GM12875 (cell line): Measurements from ENCODE around the gene SNX22.

Experiments used
- H3K4me3 ChIP-seq: one replicate; pipeline ENCODE4 v1.5.1; 2011; ENCODE audit warnings: low read depth, low read length, control low read depth
- TF ChIP-seq, protein P1 (sequence below): IDR thresholded peaks from 2 replicates; pipeline ENCODE4 v1.5.1; 2011; ENCODE audit warnings: low read depth, mild to moderate bottlenecking, control low read depth, inconsistent platforms, low read length, moderate library complexity, borderline replicate concordance; ENCODE audit not compliant: insufficient read depth

Gene SNX22

DNA sequence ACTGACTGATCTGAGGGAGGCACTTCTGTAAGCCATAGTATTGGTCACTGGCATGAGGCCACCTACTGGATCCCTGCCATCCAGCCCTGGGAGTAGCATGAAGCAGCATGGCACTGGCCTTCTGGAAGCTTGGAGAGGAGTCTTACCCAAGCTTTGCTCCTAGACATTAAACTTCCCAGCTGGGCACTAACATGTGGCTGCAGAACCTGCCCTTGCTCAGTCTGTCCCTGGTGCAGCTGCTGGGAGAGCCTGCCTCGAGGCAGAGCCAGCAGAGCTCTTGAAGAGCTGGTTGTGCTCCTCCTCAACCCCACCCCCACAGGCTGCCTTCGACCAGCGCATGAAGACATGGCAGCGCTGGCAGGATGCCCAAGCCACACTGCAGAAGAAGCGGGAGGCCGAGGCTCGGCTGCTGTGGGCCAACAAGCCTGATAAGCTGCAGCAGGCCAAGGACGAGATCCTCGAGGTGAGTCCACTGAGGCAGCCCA is 17.1 kb upstream of the SNX22 start:
- TF ChIP-seq, protein P1, sequence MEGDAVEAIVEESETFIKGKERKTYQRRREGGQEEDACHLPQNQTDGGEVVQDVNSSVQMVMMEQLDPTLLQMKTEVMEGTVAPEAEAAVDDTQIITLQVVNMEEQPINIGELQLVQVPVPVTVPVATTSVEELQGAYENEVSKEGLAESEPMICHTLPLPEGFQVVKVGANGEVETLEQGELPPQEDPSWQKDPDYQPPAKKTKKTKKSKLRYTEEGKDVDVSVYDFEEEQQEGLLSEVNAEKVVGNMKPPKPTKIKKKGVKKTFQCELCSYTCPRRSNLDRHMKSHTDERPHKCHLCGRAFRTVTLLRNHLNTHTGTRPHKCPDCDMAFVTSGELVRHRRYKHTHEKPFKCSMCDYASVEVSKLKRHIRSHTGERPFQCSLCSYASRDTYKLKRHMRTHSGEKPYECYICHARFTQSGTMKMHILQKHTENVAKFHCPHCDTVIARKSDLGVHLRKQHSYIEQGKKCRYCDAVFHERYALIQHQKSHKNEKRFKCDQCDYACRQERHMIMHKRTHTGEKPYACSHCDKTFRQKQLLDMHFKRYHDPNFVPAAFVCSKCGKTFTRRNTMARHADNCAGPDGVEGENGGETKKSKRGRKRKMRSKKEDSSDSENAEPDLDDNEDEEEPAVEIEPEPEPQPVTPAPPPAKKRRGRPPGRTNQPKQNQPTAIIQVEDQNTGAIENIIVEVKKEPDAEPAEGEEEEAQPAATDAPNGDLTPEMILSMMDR, result no peak
- H3K4me3 ChIP-seq, result no peak overlapping the region

DNA sequence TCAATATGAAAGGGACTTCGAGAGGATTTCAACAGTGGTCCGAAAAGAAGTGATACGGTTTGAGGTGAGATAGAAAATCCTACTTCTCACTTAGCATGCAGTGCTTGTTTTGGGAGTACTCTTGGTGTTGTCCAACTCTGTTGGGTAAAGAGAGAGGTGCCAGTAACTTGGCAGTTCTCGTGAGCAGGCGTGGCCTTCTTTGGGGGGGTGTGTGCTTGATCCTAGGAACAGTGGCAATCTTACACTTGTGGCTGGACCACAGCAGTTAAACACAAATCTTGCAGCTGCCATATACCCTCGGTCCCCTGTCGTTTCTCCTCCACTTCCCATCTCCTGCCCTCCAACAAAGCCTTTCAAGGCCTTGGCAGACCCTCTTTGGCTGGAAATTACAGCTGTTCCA is 15.2 kb upstream of the SNX22 start:
- H3K4me3 ChIP-seq, result no peak overlapping the region
- TF ChIP-seq, protein P1, result no peak

DNA sequence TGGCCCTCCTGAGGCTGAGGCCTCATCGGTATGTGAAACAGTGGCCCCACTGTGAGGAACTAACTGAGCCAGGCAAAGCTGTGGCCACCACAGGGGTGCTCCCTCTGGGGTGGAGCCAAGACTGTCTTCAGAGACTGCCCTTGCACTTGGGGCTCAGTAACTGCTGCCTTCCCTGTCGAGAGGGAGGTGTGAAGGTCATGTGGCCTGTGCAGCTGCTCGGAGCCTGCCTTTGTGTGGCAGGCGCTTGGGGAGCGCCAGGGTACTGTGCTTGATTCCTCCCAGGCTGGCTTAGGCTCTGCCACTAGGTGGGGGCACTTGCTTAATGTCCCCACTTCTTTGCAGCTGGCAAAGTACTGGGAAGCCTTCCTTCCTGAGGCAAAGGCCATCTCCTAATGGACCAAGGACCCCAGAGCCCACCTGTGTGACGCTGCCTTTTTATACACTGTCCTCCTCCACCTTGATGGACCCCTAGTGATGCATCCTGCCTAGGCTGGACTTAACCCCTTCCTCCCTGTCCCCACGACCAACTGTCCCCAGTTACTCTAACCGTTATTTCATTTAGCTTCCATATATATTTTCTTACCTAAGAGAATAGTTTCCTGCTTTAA is 14.2 kb upstream of the SNX22 start:
- TF ChIP-seq, protein P1, result no peak

DNA sequence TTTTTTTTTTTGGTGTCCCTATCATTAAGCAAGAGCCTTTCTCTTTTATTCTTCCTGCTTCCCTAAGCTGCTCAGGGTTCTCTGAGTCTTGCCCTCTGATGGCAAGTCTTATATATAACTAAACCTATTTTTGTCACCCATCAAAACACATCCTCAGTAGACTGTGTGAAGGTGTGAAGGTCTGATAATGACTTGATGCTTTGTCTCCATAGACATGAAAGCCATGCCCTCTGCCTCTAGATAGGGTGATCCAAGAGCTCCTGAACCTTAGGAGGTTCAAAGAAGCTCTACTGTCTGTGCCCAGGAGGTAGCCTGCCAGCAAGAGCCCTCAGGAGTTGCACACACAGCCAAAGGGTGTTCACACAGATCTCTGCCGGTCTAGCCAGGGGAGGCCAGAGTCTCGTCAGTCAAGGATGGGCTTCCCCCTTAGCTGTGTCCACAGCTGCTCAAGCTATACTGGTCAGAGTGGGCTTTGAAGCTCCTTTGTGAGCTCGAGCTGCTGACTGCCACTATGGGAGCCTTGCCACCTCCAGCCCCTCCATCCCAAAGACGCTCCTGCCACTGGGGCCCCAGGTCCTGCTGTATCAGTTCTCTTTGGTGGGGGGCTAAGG is 13.1 kb upstream of the SNX22 start:
- H3K4me3 ChIP-seq, result no peak overlapping the region
- TF ChIP-seq, protein P1, result no peak

More for the DNA sequence above, 14.2 kb upstream of the SNX22 start:
- no peak overlapping the region for H3K4me3 ChIP-seq

DNA sequence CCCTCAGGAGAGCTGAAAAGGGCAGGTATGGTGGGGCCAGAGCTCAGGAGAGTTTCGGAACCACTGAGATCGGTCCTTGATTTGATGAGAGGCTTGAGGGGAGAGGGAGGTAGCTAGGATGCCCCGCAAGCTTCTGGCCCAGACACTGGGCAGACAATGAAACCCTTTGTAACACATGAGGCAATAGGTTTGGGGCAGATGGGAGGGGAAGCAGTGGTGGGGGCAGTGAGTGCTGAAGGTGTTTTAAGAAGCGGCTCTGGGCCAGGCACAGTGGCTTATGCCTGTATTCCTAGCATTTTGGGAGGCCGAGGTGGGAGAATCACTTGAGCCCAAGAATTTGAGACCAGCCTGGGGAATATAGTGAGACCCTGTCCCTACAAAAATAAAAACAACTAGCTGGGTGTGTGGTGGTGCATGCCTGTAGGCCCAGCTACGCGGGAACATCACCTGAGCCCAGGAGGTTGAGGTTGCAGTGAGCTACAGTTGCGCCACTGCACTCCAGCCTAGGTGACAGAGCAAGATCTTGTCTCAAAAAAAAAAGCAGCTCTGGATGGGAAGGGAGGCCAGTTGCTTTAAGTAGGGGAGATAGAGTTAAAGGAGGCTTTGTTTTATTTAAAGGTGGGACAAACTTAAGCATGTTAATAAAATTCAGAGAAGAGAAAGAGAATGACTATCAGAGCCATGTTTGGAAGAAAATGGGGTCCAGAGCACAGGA is 9.6 kb upstream of the SNX22 start:
- no peak overlapping the region for H3K4me3 ChIP-seq
- TF ChIP-seq, protein P1, result no peak

DNA sequence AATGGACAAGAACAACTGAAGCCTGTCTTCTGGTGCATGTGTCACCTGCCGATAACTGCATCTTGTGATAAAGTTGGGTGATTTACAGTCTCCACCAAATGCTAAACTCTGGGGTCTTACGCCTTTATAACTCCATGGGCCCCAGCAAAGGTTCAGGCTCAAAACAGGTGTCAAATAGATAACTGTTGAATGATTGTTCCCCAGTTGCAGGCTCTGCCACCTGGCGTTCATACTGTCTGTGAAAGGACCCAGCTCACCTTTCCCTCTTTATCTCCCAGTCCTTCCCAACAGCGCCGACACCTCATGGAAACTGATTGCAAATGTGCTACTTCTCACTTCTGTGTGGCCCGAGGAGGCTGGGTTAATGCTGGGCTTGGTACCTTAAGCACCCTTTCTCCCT is 8.3 kb upstream of the SNX22 start:
- H3K4me3 ChIP-seq, result no peak overlapping the region
- TF ChIP-seq, protein P1, result no peak
